Stimulated activated CD4-positive, alpha-beta T cell treated with anti-CD3 and anti-CD28 coated beads, Interleukin-12 subunit alpha, Interleukin-12 subunit beta, amount 100 ng/mL, for 48 hours (primary cell): ENCODE data around the gene OR51V1.
"Not testable (repeated sequence)": the region's sequence is repeated elsewhere in the genome, so short reads cannot be mapped to it uniquely, and the experiment has no call there.

Source experiments
- DNase-seq, 3 donors: peaks; one replicate each; pipeline ENCODE4 v3.0.0-alpha.2; 2020; ENCODE audit warnings: low read depth in 2 of 3, low spot score in 1 of 3

The OR51V1 gene

GRCh38 chr11:5200582-5200981 lies at the start of gene OR51V1:
Gene OR51V1 (minus strand): TSS chr11:5200682. CDS start chr11:5200682, 0 bp downstream.
- no peak for DNase-seq

GRCh38 chr11:5249807-5250396 lies 49.4 kb upstream of the OR51V1 start, which contains the start of gene HBG1:
Gene HBG1 (minus strand): TSS chr11:5249857. CDS start chr11:5249804, 53 bp downstream.
- not testable (repeated sequence) for DNase-seq

- not testable (repeated sequence) for DNase-seq
Observed at GRCh38 chr11:5248498-5248897, 48.0 kb upstream of the OR51V1 start.

GRCh38 chr11:5247472-5248192 lies 47.1 kb upstream of the OR51V1 start:
- DNase-seq = no peak

- DNase-seq = no peak
Observed at GRCh38 chr11:5246772-5247471, 46.4 kb upstream of the OR51V1 start.

GRCh38 chr11:5245155-5245554 lies 44.7 kb upstream of the OR51V1 start:
- DNase-seq = no peak

GRCh38 chr11:5243816-5244180 lies 43.3 kb upstream of the OR51V1 start:
- no peak for DNase-seq

- DNase-seq = no peak
Observed at GRCh38 chr11:5242933-5243815, 42.7 kb upstream of the OR51V1 start.

GRCh38 chr11:5242208-5242607 lies 41.7 kb upstream of the OR51V1 start:
- DNase-seq = no peak

- DNase-seq = no peak
Observed at GRCh38 chr11:5241458-5241857, 41.0 kb upstream of the OR51V1 start.

- no peak for DNase-seq
Observed at GRCh38 chr11:5240458-5240857, 40.0 kb upstream of the OR51V1 start.

- DNase-seq = no peak
Observed at GRCh38 chr11:5240056-5240455, 39.6 kb upstream of the OR51V1 start.

GRCh38 chr11:5239046-5239445 lies 38.6 kb upstream of the OR51V1 start:
- DNase-seq = no peak

- no peak for DNase-seq
Observed at GRCh38 chr11:5238486-5238885, 38.0 kb upstream of the OR51V1 start.

- DNase-seq = no peak
Observed at GRCh38 chr11:5237420-5237819, 36.9 kb upstream of the OR51V1 start.

GRCh38 chr11:5235364-5236095 lies 35.0 kb upstream of the OR51V1 start:
- no peak for DNase-seq

- no peak for DNase-seq
Observed at GRCh38 chr11:5234381-5234834, 33.9 kb upstream of the OR51V1 start, which contains the start of gene HBD. Gene HBD (minus strand): TSS chr11:5234483. CDS start chr11:5234433, 50 bp downstream.

- DNase-seq = no peak
Observed at GRCh38 chr11:5233307-5233706, 32.8 kb upstream of the OR51V1 start.

GRCh38 chr11:5232821-5233220 lies 32.3 kb upstream of the OR51V1 start:
- no peak for DNase-seq

GRCh38 chr11:5232176-5232575 lies 31.7 kb upstream of the OR51V1 start:
- DNase-seq = no peak
